Measurements from ENCODE around the gene PRXL2B.

PRXL2B gene

DNA sequence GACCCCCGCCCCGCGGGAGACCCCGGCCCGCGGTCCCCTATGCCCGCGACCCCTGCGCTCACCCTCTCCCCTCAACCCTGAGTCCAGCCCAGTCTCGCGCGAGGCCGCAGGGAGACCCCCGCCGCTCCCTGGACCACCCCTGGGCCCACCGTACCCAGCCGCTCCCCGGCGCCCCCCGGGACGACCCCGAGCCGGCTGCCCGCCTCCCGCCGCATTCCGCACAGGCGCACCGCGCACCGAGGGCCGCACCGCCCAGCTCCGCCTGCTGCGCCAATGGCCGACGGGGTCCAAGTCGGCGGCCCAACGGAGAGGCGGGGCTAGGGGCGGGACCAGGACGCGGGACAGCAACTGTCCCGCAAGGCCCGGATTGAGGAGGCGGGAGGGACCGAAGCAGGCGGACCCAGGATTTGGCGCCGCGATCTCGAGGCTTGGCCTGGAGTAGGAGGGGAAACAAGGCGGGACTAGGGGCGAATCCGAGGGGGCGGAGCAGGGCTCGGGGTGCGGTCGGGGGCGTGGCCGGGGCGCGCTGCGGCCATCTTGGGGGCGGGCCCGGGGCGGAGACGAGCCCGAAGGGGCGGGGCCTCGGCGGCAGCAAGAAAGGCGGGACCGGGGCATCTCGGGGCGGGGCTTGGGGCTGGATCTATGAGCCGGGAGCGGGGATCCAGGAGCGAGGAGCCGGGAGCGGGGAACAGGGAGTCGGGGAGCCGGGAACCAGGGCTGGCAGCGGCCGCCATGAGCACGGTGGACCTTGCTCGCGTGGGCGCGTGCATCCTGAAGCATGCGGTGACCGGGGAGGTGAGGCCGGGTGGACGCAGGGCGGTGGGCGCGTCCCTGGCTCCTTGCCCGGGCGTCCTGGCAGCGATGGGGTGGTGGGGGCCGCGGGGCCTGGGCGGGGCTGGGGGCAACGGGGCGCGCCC, at the start of gene PRXL2B:
Gene PRXL2B, plus strand, starts transcription at position 624 of the 917 bp plus-strand sequence. Its CDS starts 109 bp downstream, at position 733.
- Mint-ChIP-seq H3K9me3 (peaks cover 3% of the 10 kb centered on the region), H3K4me3 (peak within 1 kb of the TSS; percentile 86), H3K36me3 (peaks cover 3% of the 10 kb centered on the region), H3K4me1 (peaks cover 30% of the 10 kb centered on the region), H3K27me3 (no peaks in the 10 kb centered on the region), H3K27ac (peak within 1 kb of the TSS; percentile 98)
- peak; percentile 98 to 99 for DNase-seq (ENCODE audit: low spot score in 2 of 2)
- ATAC-seq (ENCODE audit: low read depth): peak; percentile 69

- peaks cover 3% of the 10 kb centered on the region for H3K4me1 Mint-ChIP-seq
- no peak overlapping the region for H3K27ac Mint-ChIP-seq
- H3K4me3 Mint-ChIP-seq: no peak overlapping the region
- no peak for DNase-seq (ENCODE audit: low spot score in 2 of 2)
- no peak for ATAC-seq (ENCODE audit: low read depth)
- peaks cover 8% of the 10 kb centered on the region for H3K27me3 Mint-ChIP-seq
- no peaks in the 10 kb centered on the region for H3K9me3 Mint-ChIP-seq
- H3K36me3 Mint-ChIP-seq: no peaks in the 10 kb centered on the region
Measured at GRCh38 chr1:2537784-2538115, 48.8 kb upstream of the PRXL2B start.

- no peaks in the 10 kb centered on the region for H3K36me3 Mint-ChIP-seq
- H3K9me3 Mint-ChIP-seq: no peaks in the 10 kb centered on the region
- DNase-seq (ENCODE audit: low spot score in 2 of 2) (no peak), ATAC-seq (ENCODE audit: low read depth) (no peak)
- no peak overlapping the region for H3K27ac Mint-ChIP-seq
- peaks cover 3% of the 10 kb centered on the region for H3K4me1 Mint-ChIP-seq
- peaks cover 6% of the 10 kb centered on the region for H3K27me3 Mint-ChIP-seq
- no peak overlapping the region for H3K4me3 Mint-ChIP-seq
Measured at GRCh38 chr1:2538376-2538775, 48.2 kb upstream of the PRXL2B start.

GRCh38 chr1:2538872-2539271, 47.7 kb upstream of the PRXL2B start:
- H3K9me3 Mint-ChIP-seq: no peaks in the 10 kb centered on the region
- H3K4me1 Mint-ChIP-seq: peaks cover 3% of the 10 kb centered on the region
- ATAC-seq (ENCODE audit: low read depth) (no peak), DNase-seq (ENCODE audit: low spot score in 2 of 2) (no peak)
- no peak overlapping the region for H3K4me3 Mint-ChIP-seq
- H3K36me3 Mint-ChIP-seq: no peaks in the 10 kb centered on the region
- H3K27ac Mint-ChIP-seq: no peak overlapping the region
- H3K27me3 Mint-ChIP-seq: peaks cover 6% of the 10 kb centered on the region

GRCh38 chr1:2539312-2539907, 47.2 kb upstream of the PRXL2B start:
- DNase-seq (ENCODE audit: low spot score in 2 of 2): no peak

DNA sequence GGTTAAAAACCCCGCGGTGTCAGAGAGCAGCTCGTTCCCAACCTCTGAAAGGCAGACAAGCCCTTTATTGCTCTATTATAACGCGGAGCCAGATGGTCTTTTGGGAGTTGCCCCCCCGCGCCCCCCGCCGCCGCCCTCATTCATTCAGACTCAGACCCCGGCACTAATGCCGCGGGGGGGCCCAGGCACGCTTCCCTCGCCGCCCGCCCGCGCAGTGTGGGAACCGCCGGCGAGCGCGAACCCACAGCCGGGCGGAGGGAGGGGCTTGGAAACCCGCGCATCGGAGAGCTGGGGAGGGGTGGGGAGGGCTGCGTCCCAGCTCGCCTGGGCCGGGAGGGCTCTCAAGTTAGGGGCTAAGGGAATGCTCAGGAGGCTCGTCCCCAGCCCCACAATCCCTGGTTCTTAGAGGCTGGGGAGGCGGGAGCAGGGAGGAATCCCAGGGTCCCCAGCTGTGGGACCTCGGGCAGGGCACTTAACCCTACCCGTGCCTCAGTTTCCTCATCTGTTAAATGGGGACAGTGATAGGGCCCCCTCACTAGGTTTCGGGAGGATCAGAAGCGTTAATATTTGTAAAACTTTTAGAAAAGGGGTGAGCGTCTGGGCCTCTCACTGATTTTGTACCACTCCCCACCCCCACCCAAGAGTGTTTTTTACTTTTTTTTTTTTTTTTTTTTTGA, 45.6 kb upstream of the PRXL2B start:
- H3K27me3 Mint-ChIP-seq: peaks cover 6% of the 10 kb centered on the region
- H3K4me1 Mint-ChIP-seq: peaks cover 3% of the 10 kb centered on the region
- no peaks in the 10 kb centered on the region for H3K9me3 Mint-ChIP-seq
- no peak overlapping the region for H3K4me3 Mint-ChIP-seq
- H3K36me3 Mint-ChIP-seq: no peaks in the 10 kb centered on the region
- ATAC-seq (ENCODE audit: low read depth) (no peak), DNase-seq (ENCODE audit: low spot score in 2 of 2) (no peak)
- H3K27ac Mint-ChIP-seq: no peak overlapping the region

More at GRCh38 chr1:2539312-2539907, 47.2 kb upstream of the PRXL2B start:
- Mint-ChIP-seq H3K36me3 (no peaks in the 10 kb centered on the region), H3K27ac (no peak overlapping the region), H3K9me3 (no peaks in the 10 kb centered on the region), H3K27me3 (peaks cover 6% of the 10 kb centered on the region), H3K4me3 (no peak overlapping the region), H3K4me1 (peaks cover 3% of the 10 kb centered on the region)
- ATAC-seq (ENCODE audit: low read depth): peak; percentile 67

- Mint-ChIP-seq H3K4me3 (no peak overlapping the region), H3K27ac (no peak overlapping the region), H3K27me3 (peaks cover 3% of the 10 kb centered on the region), H3K9me3 (no peaks in the 10 kb centered on the region), H3K36me3 (no peaks in the 10 kb centered on the region), H3K4me1 (peaks cover under 1% of the 10 kb centered on the region)
- DNase-seq (ENCODE audit: low spot score in 2 of 2): no peak
- no peak for ATAC-seq (ENCODE audit: low read depth)
Measured at GRCh38 chr1:2541619-2542245, 44.8 kb upstream of the PRXL2B start.

GRCh38 chr1:2542246-2542915, 44.2 kb upstream of the PRXL2B start:
- ATAC-seq (ENCODE audit: low read depth) (no peak), DNase-seq (ENCODE audit: low spot score in 2 of 2) (no peak)
- H3K9me3 Mint-ChIP-seq: no peaks in the 10 kb centered on the region
- peaks cover 3% of the 10 kb centered on the region for H3K27me3 Mint-ChIP-seq
- no peak overlapping the region for H3K27ac Mint-ChIP-seq
- no peaks in the 10 kb centered on the region for H3K36me3 Mint-ChIP-seq
- H3K4me3 Mint-ChIP-seq: no peak overlapping the region
- H3K4me1 Mint-ChIP-seq: peaks cover 3% of the 10 kb centered on the region

GRCh38 chr1:2543543-2544092, 43.0 kb upstream of the PRXL2B start:
- Mint-ChIP-seq H3K4me1 (peaks cover 3% of the 10 kb centered on the region), H3K36me3 (no peaks in the 10 kb centered on the region), H3K27ac (no peak overlapping the region), H3K4me3 (no peak overlapping the region), H3K27me3 (peaks cover 3% of the 10 kb centered on the region), H3K9me3 (no peaks in the 10 kb centered on the region)
- ATAC-seq (ENCODE audit: low read depth): no peak
- no peak for DNase-seq (ENCODE audit: low spot score in 2 of 2)

- Mint-ChIP-seq H3K9me3 (no peaks in the 10 kb centered on the region), H3K27ac (no peak overlapping the region), H3K4me3 (no peak overlapping the region), H3K36me3 (no peaks in the 10 kb centered on the region), H3K4me1 (peaks cover 6% of the 10 kb centered on the region), H3K27me3 (peaks cover 3% of the 10 kb centered on the region)
- DNase-seq (ENCODE audit: low spot score in 2 of 2): no peak
- no peak for ATAC-seq (ENCODE audit: low read depth)
Measured at GRCh38 chr1:2544093-2544874, 42.3 kb upstream of the PRXL2B start.

- ATAC-seq (ENCODE audit: low read depth) (no peak), DNase-seq (ENCODE audit: low spot score in 2 of 2) (no peak)
- Mint-ChIP-seq H3K36me3 (no peaks in the 10 kb centered on the region), H3K4me3 (no peak overlapping the region), H3K27ac (no peak overlapping the region), H3K9me3 (no peaks in the 10 kb centered on the region), H3K4me1 (peaks cover 10% of the 10 kb centered on the region), H3K27me3 (peaks cover 3% of the 10 kb centered on the region)
Measured at GRCh38 chr1:2544875-2545640, 41.5 kb upstream of the PRXL2B start.

- peaks cover 3% of the 10 kb centered on the region for H3K27me3 Mint-ChIP-seq
- H3K27ac Mint-ChIP-seq: peak overlapping the region; percentile 93
- peak; percentile 50 for ATAC-seq (ENCODE audit: low read depth)
- H3K36me3 Mint-ChIP-seq: no peaks in the 10 kb centered on the region
- peak; percentile 83 to 89 for DNase-seq (ENCODE audit: low spot score in 2 of 2)
- no peaks in the 10 kb centered on the region for H3K9me3 Mint-ChIP-seq
- peaks cover 14% of the 10 kb centered on the region for H3K4me1 Mint-ChIP-seq
- peak overlapping the region; percentile 90 for H3K4me3 Mint-ChIP-seq
Measured at GRCh38 chr1:2545754-2546514, 40.6 kb upstream of the PRXL2B start.
